SK-N-SH (cell line): Measurements from ENCODE around the gene PRR12. TPM values are rescaled to one million over a fixed set of nuclear protein-coding genes. Genes with fewer than 3 reads are reported as not detected.

ENCODE experiments used
- CTCF ChIA-PET: fragments of 300-600, 350-600 bp; formaldehyde crosslinking; extraction: SDS; loops from one replicate; lab custom pipeline; 2021; lab: Yijun Ruan, JAX
- POLR2A ChIA-PET: fragments of 350-600 bp; sonication (Branson Sonifier 250); formaldehyde crosslinking; extraction: SDS; loops from one replicate; lab custom pipeline; 2020; ENCODE audit warnings: antibody characterized with exemption, inconsistent platforms; lab: Yijun Ruan, JAX
- DNase-seq: peaks from one replicate; pipeline ENCODE4 v3.0.0; 2012
- H2AFZ ChIP-seq: fragments of 200-600 bp; sonication (generic); 2 replicates; pipeline ENCODE4 v1.8.1; 2016; ENCODE audit warnings: antibody characterized with exemption, mild to moderate bottlenecking, low read depth
- H3F3A ChIP-seq: fragments of 200-600 bp; sonication (generic); replicated peaks from 2 replicates; pipeline ENCODE3; 2016; ENCODE audit warnings: antibody characterized with exemption, mild to moderate bottlenecking; ENCODE audit not compliant: insufficient read depth
- H3K27ac ChIP-seq, 2 experiments: fragments of 200-500 bp in 1 of 2; fragments of 200-600 bp in 1 of 2; sonication (Bioruptor generic) in 1 of 2; sonication (generic), shearing (Covaris generic) in 1 of 2; 2 replicates each; pipeline versions ENCODE4 v1.5.1 to v1.6.1; 2014 to 2016; ENCODE audit warnings: low read depth in 2 of 2, inconsistent platforms in 1 of 2, low read length in 1 of 2, mild to moderate bottlenecking in 1 of 2, mixed read lengths in 1 of 2
- H3K27me3 ChIP-seq: fragments of 200-600 bp; sonication (generic), shearing (Covaris generic); 2 replicates; pipeline ENCODE4 v1.6.1; 2016; ENCODE audit warnings: mixed run types; ENCODE audit not compliant: insufficient read depth
- H3K36me3 ChIP-seq, 2 experiments: fragments of 200-500 bp in 1 of 2; fragments of 200-600 bp in 1 of 2; sonication (Bioruptor generic) in 1 of 2; sonication (generic) in 1 of 2; replicated peaks in 1 of 2; 2 replicates each; pipeline versions ENCODE3 to v1.5.1; 2014 to 2016; ENCODE audit warnings: low read length in 1 of 2, mild to moderate bottlenecking in 1 of 2; ENCODE audit not compliant: insufficient read depth in 2 of 2, control insufficient read depth in 1 of 2
- H3K4me1 ChIP-seq, 2 experiments: fragments of 200-500 bp in 1 of 2; fragments of 200-600 bp in 1 of 2; sonication (Bioruptor generic) in 1 of 2; sonication (generic), shearing (Covaris generic) in 1 of 2; 2 replicates each; pipeline versions ENCODE4 v1.5.1 to v1.6.1; 2014 to 2016; ENCODE audit warnings: low read depth in 1 of 2, low read length in 1 of 2, mixed run types in 1 of 2; ENCODE audit not compliant: insufficient read depth in 2 of 2, control insufficient read depth in 1 of 2
- H3K4me2 ChIP-seq: fragments of 200-600 bp; sonication (generic), shearing (Covaris generic); 2 replicates; pipeline ENCODE4 v1.6.1; 2017; ENCODE audit warnings: mixed run types
- H3K4me3 ChIP-seq, 2 experiments: fragments of 200-500 bp in 1 of 2; fragments of 200-600 bp in 1 of 2; sonication (Bioruptor generic) in 1 of 2; sonication (generic), shearing (Covaris generic) in 1 of 2; 2 replicates each; pipeline versions ENCODE4 v1.5.1 to v1.8.1; 2014 to 2016; ENCODE audit warnings: low read depth in 2 of 2, inconsistent platforms in 1 of 2, low read length in 1 of 2, mild to moderate bottlenecking in 1 of 2, mixed read lengths in 1 of 2, moderate library complexity in 1 of 2
- H3K79me2 ChIP-seq: fragments of 200-600 bp; sonication (generic); 2 replicates; pipeline ENCODE4 v1.8.1; 2017; ENCODE audit warnings: mild to moderate bottlenecking; ENCODE audit not compliant: insufficient read depth
- H3K9ac ChIP-seq: fragments of 200-600 bp; sonication (generic); 2 replicates; pipeline ENCODE4 v1.6.1; 2017; ENCODE audit warnings: mixed run types
- H3K9me2 ChIP-seq: fragments of 200-600 bp; sonication (generic); 2 replicates; pipeline ENCODE4 v1.6.1; 2017; ENCODE audit warnings: mixed run types
- H3K9me3 ChIP-seq: fragments of 200-600 bp; sonication (generic); 2 replicates; pipeline ENCODE4 v1.6.1; 2017; ENCODE audit warnings: mixed run types, mild to moderate bottlenecking, moderate library complexity
- H4K20me1 ChIP-seq: fragments of 200-600 bp; sonication (generic); 2 replicates; pipeline ENCODE4 v1.6.1; 2017; ENCODE audit warnings: mild to moderate bottlenecking, mixed run types; ENCODE audit not compliant: insufficient read depth
- CTCF ChIP-seq: fragments of 200-600 bp; sonication (generic); IDR thresholded peaks from 2 replicates; pipeline ENCODE4 v1.6.1; 2017; ENCODE audit warnings: antibody characterized with exemption, mild to moderate bottlenecking, moderate library complexity
- ELF1 ChIP-seq: IDR thresholded peaks from 2 replicates; pipeline ENCODE4 v1.4.0; 2012
- EP300 ChIP-seq, 2 experiments: IDR thresholded peaks; 2 replicates each; pipeline versions ENCODE4 v1.4.0 to v1.6.1; 2012; ENCODE audit warnings: borderline replicate concordance in 1 of 2, low read depth in 1 of 2, low read length in 1 of 2
- FOSL2 ChIP-seq: IDR thresholded peaks from 2 replicates; pipeline ENCODE4 v1.4.0; 2012; ENCODE audit warnings: low read depth, mild to moderate bottlenecking, moderate library complexity, borderline replicate concordance
- FOXJ3 ChIP-seq: sonication (generic); formaldehyde crosslinking; IDR thresholded peaks from 2 replicates; pipeline ENCODE4 v1.5.1; 2020; ENCODE audit warnings: mild to moderate bottlenecking, missing genetic modification reagents
- GATA2 ChIP-seq: sonication (generic); formaldehyde crosslinking; IDR thresholded peaks from 2 replicates; pipeline ENCODE4 v1.5.0; 2020; ENCODE audit warnings: mild to moderate bottlenecking, missing genetic modification reagents
- IRF3 ChIP-seq: fragments of 150-350 bp; IDR thresholded peaks from 2 replicates; pipeline ENCODE4 v1.6.1; 2016; ENCODE audit warnings: mild to moderate bottlenecking, low read depth, low read length
- JUND ChIP-seq: IDR thresholded peaks from 2 replicates; pipeline ENCODE4 v1.4.0; 2012
- MAX ChIP-seq: IDR thresholded peaks from 2 replicates; pipeline ENCODE4 v1.4.0; 2012; ENCODE audit warnings: low read depth
- MEF2A ChIP-seq: IDR thresholded peaks from 2 replicates; pipeline ENCODE4 v1.4.0; 2012; ENCODE audit warnings: low read depth, borderline replicate concordance
- MXI1 ChIP-seq: IDR thresholded peaks from 2 replicates; pipeline ENCODE4 v1.6.1; 2012; ENCODE audit warnings: mild to moderate bottlenecking, low read depth, low read length, improper control_type of control experiment
- NFIC ChIP-seq: IDR thresholded peaks from 2 replicates; pipeline ENCODE4 v1.4.0; 2012; ENCODE audit warnings: borderline replicate concordance
- NRF1 ChIP-seq: IDR thresholded peaks from 2 replicates; pipeline ENCODE4 v1.6.1; 2012; ENCODE audit warnings: low read depth, mild to moderate bottlenecking, low read length
- POLR2AphosphoS5 ChIP-seq: IDR thresholded peaks from 2 replicates; pipeline ENCODE4 v1.6.1; 2012; ENCODE audit warnings: low read depth, low read length
- RAD21 ChIP-seq: IDR thresholded peaks from 2 replicates; pipeline ENCODE4 v1.6.1; 2012; ENCODE audit warnings: mild to moderate bottlenecking, low read length
- RCOR1 ChIP-seq: fragments of 150-350 bp; IDR thresholded peaks from 2 replicates; pipeline ENCODE4 v1.6.1; 2017; ENCODE audit warnings: antibody characterized with exemption, low read length
- RXRA ChIP-seq: IDR thresholded peaks from 2 replicates; pipeline ENCODE4 v1.4.0; 2012; ENCODE audit warnings: low read depth, mild to moderate bottlenecking, borderline replicate concordance
- SIN3A ChIP-seq: IDR thresholded peaks from 2 replicates; pipeline ENCODE4 v1.6.1; 2012; ENCODE audit warnings: low read depth, mild to moderate bottlenecking, low read length, moderate library complexity, borderline replicate concordance
- SMC3 ChIP-seq: IDR thresholded peaks from 2 replicates; pipeline ENCODE4 v1.6.1; 2012; ENCODE audit warnings: low read depth, low read length, improper control_type of control experiment
- TAF1 ChIP-seq: IDR thresholded peaks from 2 replicates; pipeline ENCODE4 v1.6.1; 2012; ENCODE audit warnings: low read depth, mild to moderate bottlenecking, low read length, moderate library complexity, borderline replicate concordance
- TCF12 ChIP-seq: IDR thresholded peaks from 2 replicates; pipeline ENCODE4 v1.4.0; 2012
- USF1 ChIP-seq: IDR thresholded peaks from 2 replicates; pipeline ENCODE4 v1.4.0; 2012; ENCODE audit warnings: low read depth, borderline replicate concordance
- USF2 ChIP-seq: fragments of 150-350 bp; IDR thresholded peaks from 2 replicates; pipeline ENCODE4 v1.6.1; 2017; ENCODE audit warnings: antibody characterized with exemption, low read length, low read depth, borderline replicate concordance
- YY1 ChIP-seq: IDR thresholded peaks from 2 replicates; pipeline ENCODE4 v1.4.0; 2012; ENCODE audit warnings: low read depth, mild to moderate bottlenecking
- WGBS: methylation state at CpG from one replicate; pipeline ENCODE4 v1.1.6; 2017; ENCODE audit warnings: low lambda C conversion rate; 5-methylcytosine and 5-hydroxymethylcytosine counted together
- polyA plus RNA-seq, 3 experiments: library from polyadenylated mRNA; depleted of rRNA; stranded (reverse); fragments of >200 nt; gene quantifications; 2 replicates each; pipeline ENCODE4 v1.2.3, GENCODE V29; 2012

Gene PRR12
- polyA plus RNA-seq, 1 of the 3 experiments (the other 2 are of a cell fraction): 1.7 TPM

GRCh38 chr19:49664171-49665035 is 73.4 kb downstream of the PRR12 start:
- peaks cover 30% of the 10 kb centered on the region for H3K79me2 ChIP-seq
- ChIA-PET POLR2A (interaction anchor here (0.5 to 2.2 kb wide), 8 partner anchors 9 to 71 kb away, joined by 3 to 15 read pairs (median 4); partner anchors contain the start of genes PRMT1 and RRAS), CTCF (interaction anchor here (0.8 to 9.4 kb wide), 4 partner anchors 11 to 22 kb away, joined by 3 to 78 read pairs (median 4); partner anchors contain the start of genes PRMT1 and SCAF1)
- no peaks in the 10 kb centered on the region for H3K9me3 ChIP-seq
- no peaks in the 10 kb centered on the region for H3K9me2 ChIP-seq
- TF ChIP-seq USF2 (no peak), NFIC (no peak), TAF1 (no peak; the same call in 1 of the 2 replicates), RXRA (no peak), SIN3A (peak; percentile 57; the same call in 1 of the 2 replicates), USF1 (no peak), FOXJ3 (CRISPR knock-in tag) (no peak), YY1 (no peak), TCF12 (no peak), FOSL2 (no peak), GATA2 (CRISPR knock-in tag) (no peak), ELF1 (peak; percentile 49; the same call in 1 of the 2 replicates), EP300 (IDR thresholded peaks at IDR 0.05; ENCODE audit: borderline replicate concordance in 1 of 2, low read depth in 1 of 2, low read length in 1 of 2) (no peak), NRF1 (0 out of 2 replicates have a peak, but pooled peaks have one; percentile 14), CTCF (no peak), MEF2A (no peak), SMC3 (no peak), IRF3 (no peak), POLR2AphosphoS5 (peak; percentile 89), RAD21 (no peak), RCOR1 (no peak), MAX (peak; percentile 34; the same call in 1 of the 2 replicates), MXI1 (peak; percentile 58), JUND (no peak)
- peak overlapping the region; percentile 76 to 96 for H3K27ac ChIP-seq
- peak overlapping the region; percentile 97 for H3K4me2 ChIP-seq
- under 1% methylated on average over 39 of the region's 53 CpGs for WGBS
- H3K27me3 ChIP-seq: no peaks in the 10 kb centered on the region
- H2AFZ ChIP-seq: no peak overlapping the region
- H3K36me3 ChIP-seq: peaks cover 10 to 26% of the 10 kb centered on the region in 2 experiments
- peaks cover 9 to 15% of the 10 kb centered on the region in 2 experiments; a peak in 3 of 4 replicates for H3K4me1 ChIP-seq
- peaks cover 25% of the 10 kb centered on the region for H3F3A ChIP-seq
- peak overlapping the region; percentile 73 to 97 for H3K4me3 ChIP-seq
- H3K9ac ChIP-seq: peak overlapping the region; percentile 90
- H4K20me1 ChIP-seq: no peaks in the 10 kb centered on the region
- DNase-seq: peak; percentile 95
